Hepatocyte (in vitro differentiated cells): ENCODE results near the gene PHF2.

Source experiments
- EZH2 ChIP-seq: fragments of 200-600 bp; sonication (generic); IDR thresholded peaks from 2 replicates; pipeline ENCODE4 v1.6.1; 2016; ENCODE audit warnings: antibody characterized with exemption, mild to moderate bottlenecking, borderline replicate concordance
- EZH2phosphoT487 ChIP-seq: fragments of 200-600 bp; sonication (generic); IDR thresholded peaks from one replicate; pipeline ENCODE4 v1.6.1; 2018; ENCODE audit warnings: antibody characterized with exemption, mild to moderate bottlenecking, low read depth, moderate library complexity; ENCODE audit not compliant: unreplicated experiment, severe bottlenecking
- TF ChIP-seq, protein P1 (sequence below): fragments of 200-600 bp; sonication (generic); IDR thresholded peaks from 2 replicates; pipeline ENCODE4 v1.5.1; 2016; ENCODE audit warnings: antibody characterized with exemption, mild to moderate bottlenecking; ENCODE audit not compliant: poor library complexity

DNA sequence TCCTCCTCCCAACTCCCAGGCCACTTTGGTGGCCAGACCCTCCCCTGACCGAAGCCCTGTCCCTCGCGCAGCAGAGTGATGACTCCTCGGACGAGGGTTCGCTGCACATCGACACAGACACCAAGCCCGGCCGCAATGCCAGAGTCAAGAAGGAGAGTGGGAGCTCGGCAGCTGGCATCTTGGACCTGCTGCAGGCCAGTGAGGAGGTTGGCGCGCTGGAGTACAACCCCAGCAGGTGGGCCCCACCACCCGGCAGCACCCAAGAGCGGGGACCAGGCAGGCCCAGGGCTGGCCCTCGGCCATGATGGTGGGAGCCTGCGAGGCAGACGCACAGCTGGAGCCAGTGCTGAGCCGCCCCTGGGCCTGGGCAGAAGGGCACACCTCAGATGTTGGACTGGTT, 90.6 kb downstream of the PHF2 start:
- TF ChIP-seq, protein P1, sequence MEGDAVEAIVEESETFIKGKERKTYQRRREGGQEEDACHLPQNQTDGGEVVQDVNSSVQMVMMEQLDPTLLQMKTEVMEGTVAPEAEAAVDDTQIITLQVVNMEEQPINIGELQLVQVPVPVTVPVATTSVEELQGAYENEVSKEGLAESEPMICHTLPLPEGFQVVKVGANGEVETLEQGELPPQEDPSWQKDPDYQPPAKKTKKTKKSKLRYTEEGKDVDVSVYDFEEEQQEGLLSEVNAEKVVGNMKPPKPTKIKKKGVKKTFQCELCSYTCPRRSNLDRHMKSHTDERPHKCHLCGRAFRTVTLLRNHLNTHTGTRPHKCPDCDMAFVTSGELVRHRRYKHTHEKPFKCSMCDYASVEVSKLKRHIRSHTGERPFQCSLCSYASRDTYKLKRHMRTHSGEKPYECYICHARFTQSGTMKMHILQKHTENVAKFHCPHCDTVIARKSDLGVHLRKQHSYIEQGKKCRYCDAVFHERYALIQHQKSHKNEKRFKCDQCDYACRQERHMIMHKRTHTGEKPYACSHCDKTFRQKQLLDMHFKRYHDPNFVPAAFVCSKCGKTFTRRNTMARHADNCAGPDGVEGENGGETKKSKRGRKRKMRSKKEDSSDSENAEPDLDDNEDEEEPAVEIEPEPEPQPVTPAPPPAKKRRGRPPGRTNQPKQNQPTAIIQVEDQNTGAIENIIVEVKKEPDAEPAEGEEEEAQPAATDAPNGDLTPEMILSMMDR, result no peak
- TF ChIP-seq EZH2 (no peak), EZH2phosphoT487 (no peak)
